IMR-90 (cell line): ENCODE results near the gene TNKS1BP1. TPM values are rescaled to one million over a fixed set of nuclear protein-coding genes. Genes with fewer than 3 reads are reported as not detected.
A peak's percentile ranks its signal among the peaks of the same experiment; 100 is the strongest.

Experiments
- ATAC-seq: fragments of 200-7000 bp; cut with Tn5 transposase; 2 replicates; pipeline ENCODE4 v1.9.1; 2020; ENCODE audit warnings: low read depth, mild to moderate bottlenecking, moderate library complexity
- BruUV-seq: library from RNA; stranded (reverse); fragments of 400-500 nt; replicated peaks from 2 replicates; lab custom pipeline; 2021; lab: Mats Ljungman, UMichigan
- CTCF ChIA-PET: fragments of 300-600 bp; formaldehyde crosslinking; extraction: SDS; loops from one replicate; lab custom pipeline; 2021; ENCODE audit warnings: antibody characterized with exemption; lab: Yijun Ruan, JAX
- POLR2A ChIA-PET: fragments of 300-600 bp; sonication (Branson Sonifier 250); formaldehyde crosslinking; loops from one replicate; lab custom pipeline; 2022; ENCODE audit warnings: antibody characterized with exemption; ENCODE audit not compliant: unreplicated experiment; lab: Charles Lee
- DNase-seq: peaks from one replicate; pipeline ENCODE4 v3.0.0; 2013
- H2AFZ ChIP-seq: replicated peaks from 2 replicates; pipeline ENCODE3; 2013; ENCODE audit warnings: low read length, mild to moderate bottlenecking; ENCODE audit not compliant: poor library complexity
- H2AK5ac ChIP-seq: 2 replicates; pipeline ENCODE4 v1.6.1; 2013; ENCODE audit warnings: low read depth, low read length, inconsistent platforms
- H2AK9ac ChIP-seq: replicated peaks from 2 replicates; pipeline ENCODE3; 2013; ENCODE audit warnings: mild to moderate bottlenecking, low read depth, low read length, moderate library complexity; ENCODE audit not compliant: poor library complexity
- H2BK120ac ChIP-seq: 2 replicates; pipeline ENCODE4 v1.6.1; 2013; ENCODE audit warnings: low read depth, low read length, inconsistent platforms
- H2BK15ac ChIP-seq: 3 replicates; pipeline ENCODE4 v1.6.1; 2013; ENCODE audit warnings: low read depth, low read length, inconsistent platforms
- H2BK20ac ChIP-seq: 2 replicates; pipeline ENCODE4 v1.6.1; 2013; ENCODE audit warnings: low read depth, mild to moderate bottlenecking, inconsistent platforms, low read length, moderate library complexity
- H2BK5ac ChIP-seq: 2 replicates; pipeline ENCODE4 v1.6.1; 2013; ENCODE audit warnings: mild to moderate bottlenecking, low read depth, low read length, inconsistent platforms; ENCODE audit not compliant: poor library complexity, severe bottlenecking
- H3K14ac ChIP-seq: replicated peaks from 2 replicates; pipeline ENCODE4 v1.6.1; 2013; ENCODE audit warnings: low read depth, low read length, inconsistent platforms
- H3K18ac ChIP-seq: 2 replicates; pipeline ENCODE4 v1.6.1; 2013; ENCODE audit warnings: low read depth, low read length, control low read depth
- H3K23ac ChIP-seq: 2 replicates; pipeline ENCODE4 v1.6.1; 2013; ENCODE audit warnings: low read depth, low read length, inconsistent platforms
- H3K27ac ChIP-seq: 2 replicates; pipeline ENCODE4 v1.5.1; 2013; ENCODE audit warnings: mild to moderate bottlenecking, control low read depth, low read length; ENCODE audit not compliant: insufficient read depth
- H3K27me3 ChIP-seq: 2 replicates; pipeline ENCODE4 v1.6.1; 2013; ENCODE audit warnings: low read length; ENCODE audit not compliant: control insufficient read depth, insufficient read depth
- H3K36me3 ChIP-seq: 2 replicates; pipeline ENCODE4 v1.6.1; 2013; ENCODE audit warnings: low read length, mixed read lengths; ENCODE audit not compliant: control insufficient read depth, insufficient read depth
- H3K4ac ChIP-seq: 2 replicates; pipeline ENCODE4 v1.6.1; 2013; ENCODE audit warnings: low read depth, low read length, inconsistent platforms
- H3K4me1 ChIP-seq: 2 replicates; pipeline ENCODE4 v1.6.1; 2013; ENCODE audit warnings: low read length, mixed read lengths; ENCODE audit not compliant: control insufficient read depth, insufficient read depth
- H3K4me2 ChIP-seq: 2 replicates; pipeline ENCODE4 v1.6.1; 2013; ENCODE audit warnings: low read depth, mild to moderate bottlenecking, control low read depth, low read length, moderate library complexity
- H3K4me3 ChIP-seq: 2 replicates; pipeline ENCODE4 v1.5.1; 2013; ENCODE audit warnings: low read depth, mild to moderate bottlenecking, control low read depth, low read length, moderate library complexity; ENCODE audit not compliant: insufficient read depth
- H3K56ac ChIP-seq: 2 replicates; pipeline ENCODE4 v1.6.1; 2013; ENCODE audit warnings: low read length, inconsistent platforms; ENCODE audit not compliant: insufficient read depth; ENCODE audit errors: extremely low read depth
- H3K79me1 ChIP-seq, 2 experiments: 2 replicates each; pipeline ENCODE4 v1.6.1; 2013; ENCODE audit warnings: low read length in 2 of 2, inconsistent platforms in 1 of 2, low read depth in 1 of 2
- H3K9ac ChIP-seq: 2 replicates; pipeline ENCODE4 v1.6.1; 2013; ENCODE audit warnings: low read depth, low read length, control low read depth
- H3K9me1 ChIP-seq: 2 replicates; pipeline ENCODE4 v1.6.1; 2013; ENCODE audit warnings: low read length, inconsistent platforms; ENCODE audit not compliant: insufficient read depth
- H3K9me3 ChIP-seq: 2 replicates; pipeline ENCODE4 v1.6.1; 2013; ENCODE audit warnings: low read length; ENCODE audit not compliant: control insufficient read depth, insufficient read depth
- H4K20me1 ChIP-seq: 2 replicates; pipeline ENCODE4 v1.6.1; 2013; ENCODE audit warnings: low read length, inconsistent platforms; ENCODE audit not compliant: insufficient read depth
- H4K5ac ChIP-seq: 2 replicates; pipeline ENCODE4 v1.6.1; 2013; ENCODE audit warnings: mild to moderate bottlenecking, low read depth, low read length, control low read depth
- H4K8ac ChIP-seq, 2 experiments: 2 replicates each; pipeline ENCODE4 v1.6.1; 2013; ENCODE audit warnings: low read depth in 2 of 2, low read length in 2 of 2, control low read depth in 1 of 2, inconsistent platforms in 1 of 2
- H4K91ac ChIP-seq: 2 replicates; pipeline ENCODE4 v1.6.1; 2013; ENCODE audit warnings: low read depth, low read length, inconsistent platforms; ENCODE audit not compliant: insufficient read depth
- CEBPB ChIP-seq: IDR thresholded peaks from 2 replicates; pipeline ENCODE4 v1.6.1; 2012; ENCODE audit warnings: low read depth, low read length, improper control_type of control experiment
- CTCF ChIP-seq: conservative IDR thresholded peaks from 2 replicates; pipeline ENCODE4 v1.5.1; 2012; ENCODE audit warnings: mild to moderate bottlenecking, low read depth, low read length, improper control_type of control experiment
- ELK1 ChIP-seq: fragments of 150-350 bp; IDR thresholded peaks from 2 replicates; pipeline ENCODE4 v1.6.1; 2016; ENCODE audit warnings: low read depth, mild to moderate bottlenecking, low read length, moderate library complexity, borderline replicate concordance
- FOS ChIP-seq: fragments of 150-350 bp; IDR thresholded peaks from 2 replicates; pipeline ENCODE4 v1.6.1; 2016; ENCODE audit warnings: low read depth, low read length
- MAFK ChIP-seq: IDR thresholded peaks from 2 replicates; pipeline ENCODE4 v1.6.1; 2012; ENCODE audit warnings: low read depth, low read length, improper control_type of control experiment
- MAZ ChIP-seq: IDR thresholded peaks from 2 replicates; pipeline ENCODE4 v1.6.1; 2012; ENCODE audit warnings: low read depth, mild to moderate bottlenecking, low read length, improper control_type of control experiment, moderate library complexity, borderline replicate concordance
- MXI1 ChIP-seq: IDR thresholded peaks from 2 replicates; pipeline ENCODE4 v1.6.1; 2012; ENCODE audit warnings: low read depth, mild to moderate bottlenecking, low read length, moderate library complexity, borderline replicate concordance
- POLR2A ChIP-seq: IDR thresholded peaks from 2 replicates; pipeline ENCODE4 v1.6.1; 2012; ENCODE audit warnings: mild to moderate bottlenecking, low read depth, low read length
- RAD21 ChIP-seq: IDR thresholded peaks from 2 replicates; pipeline ENCODE4 v1.6.1; 2012; ENCODE audit warnings: low read length, improper control_type of control experiment
- RCOR1 ChIP-seq: IDR thresholded peaks from 2 replicates; pipeline ENCODE4 v1.6.1; 2012; ENCODE audit warnings: mild to moderate bottlenecking, low read length, improper control_type of control experiment; ENCODE audit not compliant: insufficient replicate concordance
- RFX5 ChIP-seq: IDR thresholded peaks from 2 replicates; pipeline ENCODE4 v1.8.0; 2012; ENCODE audit warnings: low read depth, mild to moderate bottlenecking, low read length, moderate library complexity
- SMC3 ChIP-seq: fragments of 150-350 bp; IDR thresholded peaks from 2 replicates; pipeline ENCODE4 v1.6.1; 2016; ENCODE audit warnings: low read depth, mild to moderate bottlenecking, antibody characterized with exemption, low read length, moderate library complexity
- WGBS, 2 experiments: methylation state at CpG; one replicate each; pipeline versions ENCODE4 v1.1.5 to v1.1.7; 2013; ENCODE audit warnings: missing lambda C conversion rate in 2 of 2; ENCODE audit not compliant: insufficient read length in 1 of 2; ENCODE audit errors: extremely low coverage in 2 of 2; 5-methylcytosine and 5-hydroxymethylcytosine counted together
- dilution Hi-C: fragments of 300-500 bp; cut with HindIII; formaldehyde crosslinking; loops from one replicate; pipeline ENCODE4 v1.14.3; 2018; ENCODE audit warnings: low sequenced_read_pairs; ENCODE audit not compliant: unreplicated experiment
- in situ Hi-C: fragments of 300-500 bp; cut with MboI; formaldehyde crosslinking; loops from 3 replicates; pipeline ENCODE4 v1.14.3; 2019; ENCODE audit warnings: low sequenced_read_pairs, inconsistent platforms, mixed read lengths
- intact Hi-C: fragments of 100-400 bp; cut with micrococcal nuclease; formaldehyde crosslinking; loops from 2 replicates; pipeline ENCODE4 v1.10.0; 2022
- polyA plus RNA-seq, 3 experiments: library from polyadenylated mRNA; depleted of rRNA; stranded (reverse); fragments of >200 nt; gene quantifications; 2 replicates each; pipeline ENCODE4 v1.2.3, GENCODE V29; 2012; ENCODE audit warnings: low replicate concordance in 1 of 3
- total RNA-seq: library from RNA; depleted of rRNA; stranded (reverse); fragments of >200 nt; gene quantifications from 2 replicates; pipeline ENCODE4 v1.2.3, GENCODE V29; 2012

TNKS1BP1 gene
- total and polyA plus RNA-seq, 2 of the 4 experiments (the other 2 are of a cell fraction), result 31.7 to 71.4 TPM

GRCh38 chr11:57269571-57270021 lies 55.2 kb downstream of the TNKS1BP1 start:
- Histone ChIP-seq H3K56ac (no peak overlapping the region), H3K4ac (no peak overlapping the region), H3K23ac (no peak overlapping the region), H3K9me3 (peaks cover 3% of the 10 kb centered on the region), H3K4me2 (no peak overlapping the region), H4K20me1 (no peaks in the 10 kb centered on the region), H3K4me1 (peaks cover under 1% of the 10 kb centered on the region; the same call in 1 of the 2 replicates), H3K36me3 (no peaks in the 10 kb centered on the region), H4K8ac (no peak overlapping the region), H3K9me1 (no peaks in the 10 kb centered on the region), H4K91ac (no peak overlapping the region), H3K4me3 (no peak overlapping the region), H3K14ac (no peak overlapping the region), H2AK5ac (no peak overlapping the region), H2BK15ac (peak overlapping the region; percentile 21; the same call in 1 of the 3 replicates), H2AK9ac (no peak overlapping the region), H4K5ac (no peak overlapping the region), H3K9ac (no peak overlapping the region), H3K18ac (no peak overlapping the region), H3K27ac (no peak overlapping the region), H3K27me3 (no peaks in the 10 kb centered on the region), H2AFZ (peak overlapping the region; percentile 51), H2BK5ac (no peak overlapping the region), H3K79me1 (no peaks in the 10 kb centered on the region), H2BK120ac (no peak overlapping the region), H2BK20ac (no peak overlapping the region)
- BruUV-seq, result no TSS peak
- dilution Hi-C loops, result no loop called here
- POLR2A ChIA-PET, result no interaction called here
- in situ Hi-C loops, result no loop called here
- ATAC-seq, result no peak
- no CpG with 5 or more reads among the region's 3 CpGs for WGBS, 2 experiments
- TF ChIP-seq CEBPB, result no peak
- no peak for TF ChIP-seq RAD21
- TF ChIP-seq MAFK, result no peak
- no peak for TF ChIP-seq SMC3
- no peak for TF ChIP-seq CTCF
- TF ChIP-seq RFX5, result no peak
- TF ChIP-seq RCOR1, result no peak
- TF ChIP-seq FOS, result no peak
- no peak for TF ChIP-seq MAZ
- no peak for TF ChIP-seq POLR2A
- TF ChIP-seq ELK1, result no peak
- TF ChIP-seq MXI1, result no peak
- CTCF ChIA-PET, result no interaction called here
- DNase-seq, result no peak
- intact Hi-C loops, result no loop called here
